NCI-H187 (cell line): ENCODE results near the gene CHRNA5.

Experiments used
- DNase-seq, 2 experiments: peaks; one replicate each; lab custom pipeline; 2025; lab: John Stamatoyannopoulos, UW

CHRNA5 gene

GRCh38 chr15:78640527-78641101 is 75.3 kb downstream of the CHRNA5 start:
- DNase-seq, result no peak

- DNase-seq, result no peak
These were observed 75.9 kb downstream of the CHRNA5 start, which contains the start of gene CHRNB4 for GRCh38 chr15:78641102-78641748. Gene CHRNB4, minus strand, starts transcription at chr15:78641210. Its CDS starts 77 bp downstream, at chr15:78641133.

- no peak for DNase-seq
These were observed 76.5 kb downstream of the CHRNA5 start for GRCh38 chr15:78641749-78642275.

- DNase-seq, result no peak
These were observed 77.0 kb downstream of the CHRNA5 start for GRCh38 chr15:78642331-78642730.
